Measurements from ENCODE around the gene GADD45G.

GRCh38 chr9:89577363-89577762 is 27.4 kb upstream of the GADD45G start:
- TF ChIP-seq CTCF (conservative IDR thresholded peaks at IDR 0.05; ENCODE audit: low read length), result no peak
- TF ChIP-seq EZH2phosphoT487 (IDR thresholded peaks at IDR 0.05; ENCODE audit: borderline replicate concordance, low read depth, low read length), result no peak

Measured in OCI-LY7 (cell line).